GM19395 (cell line): ENCODE data around the gene AGPAT2.

Experiments
- ATAC-seq: cut with Tn5 transposase; IDR thresholded peaks from one replicate; pipeline ENCODE4 v1.9.1; 2021; ENCODE audit warnings: mild to moderate bottlenecking, moderate library complexity; ENCODE audit not compliant: unreplicated experiment

The AGPAT2 gene

GRCh38 chr9:136629001-136629878 lies 58.0 kb downstream of the AGPAT2 start:
- no peak for ATAC-seq

DNA sequence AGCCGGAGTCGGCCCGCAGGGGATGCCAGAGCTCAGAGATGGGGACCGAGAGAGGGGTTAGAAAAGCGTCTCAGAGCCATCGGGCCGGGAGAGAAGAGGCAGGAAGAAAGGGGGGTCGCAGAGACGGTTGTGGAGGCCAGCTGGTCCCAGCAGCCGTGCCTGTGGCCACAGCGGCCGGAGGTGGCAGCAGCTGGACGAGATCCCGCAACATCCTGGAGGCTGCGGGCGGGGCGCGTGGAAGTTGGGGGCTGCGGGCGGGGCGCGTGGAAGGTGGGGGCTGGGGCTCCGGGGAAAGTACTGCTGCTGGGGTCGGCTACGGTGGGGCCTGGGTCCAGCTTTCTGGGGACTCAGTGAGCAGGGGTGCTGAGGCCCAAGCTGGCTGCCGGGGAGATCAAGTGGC lies 59.0 kb downstream of the AGPAT2 start:
- no peak for ATAC-seq

GRCh38 chr9:136627703-136628102 lies 59.6 kb downstream of the AGPAT2 start:
- ATAC-seq = no peak

- no peak for ATAC-seq
These were observed 60.3 kb downstream of the AGPAT2 start for GRCh38 chr9:136626740-136627642.

DNA sequence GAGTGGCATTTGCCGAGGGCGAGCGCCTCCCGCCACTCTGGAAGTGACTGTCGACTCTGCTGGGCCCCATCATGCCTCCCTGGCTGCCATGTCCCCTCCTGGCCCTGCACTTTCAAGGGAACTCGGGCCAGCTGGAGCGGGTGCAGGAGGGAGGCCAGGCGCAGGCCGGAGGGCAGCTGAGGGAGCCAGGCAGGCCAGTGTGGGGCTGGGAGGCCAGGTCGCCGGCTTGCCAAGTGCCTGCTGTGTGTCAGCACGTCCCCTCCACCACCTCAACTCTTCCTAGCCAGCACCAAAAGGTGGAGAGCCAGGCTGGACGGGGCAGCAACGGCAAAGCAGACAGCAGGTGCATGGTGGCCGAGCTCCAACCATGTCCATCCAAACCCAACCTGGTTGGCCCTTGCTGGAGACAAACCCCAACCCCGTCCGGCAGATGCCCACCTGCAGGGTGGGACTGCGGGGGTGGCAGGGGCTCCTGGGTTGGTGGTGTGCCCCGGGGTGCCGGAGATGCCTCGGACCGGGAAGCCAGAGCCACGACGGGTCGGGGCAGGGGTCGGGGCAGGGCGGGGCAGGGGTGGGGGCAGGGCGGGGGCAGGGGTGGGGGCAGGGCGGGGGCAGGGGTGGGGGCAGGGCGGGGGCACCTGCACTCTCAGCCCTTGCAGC lies 61.1 kb downstream of the AGPAT2 start:
- no peak for ATAC-seq

DNA sequence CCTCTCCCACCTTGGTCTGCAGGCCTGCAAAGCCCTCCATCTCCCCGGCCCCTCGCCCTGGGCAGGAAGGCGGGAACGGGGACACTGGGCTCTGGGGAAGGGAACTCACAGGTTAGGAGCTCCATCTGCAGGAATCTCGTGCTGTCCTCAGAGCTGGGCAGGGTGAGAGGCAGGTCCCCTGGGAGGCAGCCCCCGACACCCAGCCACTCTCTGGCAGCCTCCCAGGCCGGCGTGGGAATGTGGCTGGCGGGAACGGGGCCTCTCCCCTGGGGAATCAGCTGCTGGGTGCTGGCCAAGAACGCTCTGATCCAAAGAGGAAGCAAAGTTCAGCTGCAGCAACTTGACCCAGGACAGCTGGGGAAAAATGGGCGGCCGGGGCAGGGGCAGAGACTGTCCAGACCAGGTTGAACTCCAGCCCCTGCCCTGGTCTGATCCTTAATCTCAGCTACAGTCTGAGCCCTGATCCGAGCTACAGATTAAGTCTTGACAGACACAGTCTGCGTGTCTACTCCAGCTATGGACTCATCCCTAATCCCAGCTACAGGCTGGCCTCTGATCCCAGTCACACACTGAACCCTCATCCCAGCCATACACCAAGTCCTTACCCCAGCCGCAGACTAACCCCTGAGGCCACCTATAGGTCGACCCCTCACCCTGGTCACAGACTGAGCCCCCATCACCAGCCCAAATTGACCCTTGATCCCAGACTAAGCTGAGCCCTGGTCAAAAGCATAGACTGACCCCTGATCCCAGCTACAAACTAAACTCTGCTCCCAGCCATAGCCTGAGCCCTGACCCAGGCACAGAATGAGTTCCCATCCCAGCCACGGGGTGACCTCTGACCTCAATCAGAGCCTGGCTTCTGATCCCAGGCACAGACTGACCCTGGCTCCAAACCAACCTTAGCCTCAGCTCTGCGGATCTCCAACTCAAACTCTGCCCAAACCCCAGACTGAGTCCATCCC lies 61.9 kb downstream of the AGPAT2 start:
- no peak for ATAC-seq

DNA sequence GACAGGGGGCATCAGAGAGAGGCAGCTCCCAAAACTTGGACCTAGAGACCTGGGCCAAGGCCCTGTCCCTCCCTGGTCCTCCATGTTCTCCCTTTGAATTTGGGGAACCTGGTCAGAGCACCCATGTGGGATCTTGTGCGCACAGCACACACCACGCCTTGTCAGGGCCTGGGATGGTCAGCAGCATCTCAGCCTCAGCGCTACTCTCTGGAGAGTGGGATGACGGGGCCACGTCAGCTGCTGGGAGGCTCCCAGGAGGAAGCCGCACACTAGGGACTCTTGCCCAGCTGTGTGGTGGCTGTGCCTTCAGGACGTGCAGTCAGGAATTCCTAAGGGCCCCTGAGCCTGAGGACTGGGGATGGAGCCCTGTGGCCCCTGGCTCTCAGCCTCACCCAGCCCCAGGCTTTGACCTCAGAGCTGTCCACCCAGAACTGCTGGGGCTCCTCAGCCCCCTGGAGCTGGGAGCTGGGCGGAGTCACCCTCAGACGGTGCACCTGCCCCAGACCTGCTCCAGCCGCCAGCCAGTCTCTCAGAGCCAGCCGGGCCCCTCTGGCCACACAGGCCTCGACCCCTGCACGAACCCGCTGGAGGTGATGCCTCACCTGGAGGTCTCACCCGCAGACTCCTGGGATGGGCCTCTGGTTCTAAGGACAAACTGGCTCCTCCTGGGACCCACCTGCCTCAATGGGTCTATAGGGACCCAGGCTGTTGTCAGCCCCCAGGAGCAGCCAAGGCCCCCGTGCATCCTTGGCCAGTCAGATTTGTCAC lies 62.9 kb downstream of the AGPAT2 start:
- no peak for ATAC-seq

GRCh38 chr9:136623842-136624183 lies 63.4 kb downstream of the AGPAT2 start:
- ATAC-seq = no peak
